NCI-H128 (cell line): ENCODE results near the gene DHX34.
"Not testable (repeated sequence)": the region's sequence is repeated elsewhere in the genome, so short reads cannot be mapped to it uniquely, and the experiment has no call there.

Source experiments
- DNase-seq: peaks from one replicate; lab custom pipeline; 2025; ENCODE audit not compliant: unreplicated experiment; lab: John Stamatoyannopoulos, UW

DHX34 gene

GRCh38 chr19:47386582-47386981 lies 37.5 kb downstream of the DHX34 start:
- DNase-seq: not testable (repeated sequence)

- DNase-seq: not testable (repeated sequence)
Observed at GRCh38 chr19:47387623-47388022, 38.5 kb downstream of the DHX34 start.

- not testable (repeated sequence) for DNase-seq
Observed at GRCh38 chr19:47388721-47389120, 39.6 kb downstream of the DHX34 start.

GRCh38 chr19:47389150-47389556 lies 40.0 kb downstream of the DHX34 start:
- no peak for DNase-seq

- no peak for DNase-seq
Observed at GRCh38 chr19:47390533-47391488, 41.7 kb downstream of the DHX34 start.

GRCh38 chr19:47391510-47392223 lies 42.6 kb downstream of the DHX34 start:
- DNase-seq: no peak

- DNase-seq: no peak
Observed at GRCh38 chr19:47398707-47399597, 49.8 kb downstream of the DHX34 start.

GRCh38 chr19:47402504-47402903 lies 53.4 kb downstream of the DHX34 start:
- DNase-seq: no peak

GRCh38 chr19:47404334-47405196 lies 55.5 kb downstream of the DHX34 start:
- DNase-seq: no peak

- no peak for DNase-seq
Observed at GRCh38 chr19:47405197-47405550, 56.1 kb downstream of the DHX34 start.

- no peak for DNase-seq
Observed at GRCh38 chr19:47405854-47406417, 56.8 kb downstream of the DHX34 start.

- no peak for DNase-seq
Observed at GRCh38 chr19:47406711-47407416, 57.7 kb downstream of the DHX34 start.

- DNase-seq: no peak
Observed at GRCh38 chr19:47407417-47407774, 58.3 kb downstream of the DHX34 start.

GRCh38 chr19:47408156-47408938 lies 59.2 kb downstream of the DHX34 start:
- no peak for DNase-seq

GRCh38 chr19:47411101-47411500 lies 62.0 kb downstream of the DHX34 start:
- no peak for DNase-seq

GRCh38 chr19:47411696-47412095 lies 62.6 kb downstream of the DHX34 start:
- DNase-seq: not testable (repeated sequence)

- no peak for DNase-seq
Observed at GRCh38 chr19:47413941-47414340, 64.8 kb downstream of the DHX34 start.

GRCh38 chr19:47414469-47414868 lies 65.4 kb downstream of the DHX34 start:
- no peak for DNase-seq
